Central memory CD8-positive, alpha-beta T cell (primary cell): ENCODE data around the gene HOXB2.

Experiments
- ATAC-seq: fragments of 150-1000 bp; cut with Tn5 transposase; replicated peaks from 2 replicates; pipeline ENCODE4 v1.10.0; 2022; ENCODE audit warnings: mild to moderate bottlenecking, moderate FRiP score, moderate number of reproducible peaks; ENCODE audit not compliant: poor library complexity, severe bottlenecking; ENCODE audit errors: extremely low read depth
- DNase-seq, 2 donors: peaks; one replicate each; pipeline ENCODE4 v3.0.0; 2021; ENCODE audit warnings: low spot score in 2 of 2
- H3K27ac Mint-ChIP-seq: one replicate; pipeline ENCODE4 v1.8.0; 2022; ENCODE audit warnings: low read depth, mild to moderate bottlenecking, moderate library complexity, mixed read lengths
- H3K27me3 Mint-ChIP-seq: one replicate; pipeline ENCODE4 v1.8.0; 2022; ENCODE audit warnings: mixed read lengths
- H3K36me3 Mint-ChIP-seq: one replicate; pipeline ENCODE4 v1.8.0; 2022; ENCODE audit warnings: mild to moderate bottlenecking, moderate library complexity, mixed read lengths; ENCODE audit not compliant: insufficient read depth
- H3K4me1 Mint-ChIP-seq: one replicate; pipeline ENCODE4 v1.8.0; 2022; ENCODE audit warnings: mixed read lengths
- H3K4me3 Mint-ChIP-seq: one replicate; pipeline ENCODE4 v1.8.0; 2022; ENCODE audit warnings: mild to moderate bottlenecking, moderate library complexity, mixed read lengths
- H3K9me3 Mint-ChIP-seq: one replicate; pipeline ENCODE4 v1.8.0; 2022; ENCODE audit warnings: mixed read lengths

HOXB2 gene

GRCh38 chr17:48587276-48588073 is 42.6 kb upstream of the HOXB2 start:
- ATAC-seq = no peak
- H3K4me1 Mint-ChIP-seq = peaks cover 21% of the 10 kb centered on the region

GRCh38 chr17:48586355-48587258 is 41.7 kb upstream of the HOXB2 start:
- DNase-seq = no peak
- Mint-ChIP-seq H3K36me3 (peaks cover 7% of the 10 kb centered on the region), H3K27ac (no peak overlapping the region), H3K9me3 (no peaks in the 10 kb centered on the region), H3K4me1 (peaks cover 20% of the 10 kb centered on the region), H3K27me3 (peaks cover 91% of the 10 kb centered on the region), H3K4me3 (peak overlapping the region; percentile 93)
- no peak for ATAC-seq

More at GRCh38 chr17:48587276-48588073, 42.6 kb upstream of the HOXB2 start:
- Mint-ChIP-seq H3K27me3 (peaks cover 91% of the 10 kb centered on the region), H3K36me3 (peaks cover 8% of the 10 kb centered on the region), H3K27ac (no peak overlapping the region), H3K9me3 (no peaks in the 10 kb centered on the region), H3K4me3 (peak overlapping the region; percentile 9)
- DNase-seq = no peak

GRCh38 chr17:48584223-48584741 is 39.4 kb upstream of the HOXB2 start:
- DNase-seq = no peak
- Mint-ChIP-seq H3K9me3 (no peaks in the 10 kb centered on the region), H3K4me3 (peak overlapping the region; percentile 93), H3K36me3 (peaks cover 7% of the 10 kb centered on the region), H3K27me3 (peaks cover 96% of the 10 kb centered on the region), H3K4me1 (peaks cover 21% of the 10 kb centered on the region), H3K27ac (peak overlapping the region; percentile 94)
- no peak for ATAC-seq

DNA sequence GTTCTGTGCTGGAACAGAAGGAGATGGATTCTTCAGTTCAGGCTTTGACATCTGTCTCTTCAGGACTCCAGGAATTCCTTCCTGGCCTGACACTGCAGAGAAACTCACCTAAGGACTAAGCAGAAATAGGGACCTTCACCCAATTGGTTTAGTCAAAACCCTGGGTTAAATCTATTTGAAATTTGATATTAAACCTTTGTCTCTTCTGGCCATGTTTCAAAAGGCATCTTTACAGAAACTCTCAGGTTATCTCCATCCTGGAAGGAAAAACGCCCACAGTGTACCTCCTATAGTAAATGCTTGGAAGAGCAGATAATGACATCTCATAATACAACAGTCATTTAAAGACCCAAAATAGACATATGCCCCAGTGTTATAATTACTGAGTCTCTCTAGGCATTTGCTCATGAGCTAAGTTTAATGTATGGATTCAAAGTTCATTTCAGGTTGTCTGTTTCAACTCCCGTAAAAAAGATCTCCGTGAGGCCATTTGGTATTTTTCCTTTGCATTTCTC is 38.9 kb upstream of the HOXB2 start:
- Mint-ChIP-seq H3K9me3 (no peaks in the 10 kb centered on the region), H3K36me3 (peaks cover 9% of the 10 kb centered on the region), H3K4me3 (peak overlapping the region; percentile 93), H3K27ac (no peak overlapping the region), H3K27me3 (peaks cover 100% of the 10 kb centered on the region), H3K4me1 (peaks cover 26% of the 10 kb centered on the region)
- no peak for DNase-seq
- no peak for ATAC-seq

DNA sequence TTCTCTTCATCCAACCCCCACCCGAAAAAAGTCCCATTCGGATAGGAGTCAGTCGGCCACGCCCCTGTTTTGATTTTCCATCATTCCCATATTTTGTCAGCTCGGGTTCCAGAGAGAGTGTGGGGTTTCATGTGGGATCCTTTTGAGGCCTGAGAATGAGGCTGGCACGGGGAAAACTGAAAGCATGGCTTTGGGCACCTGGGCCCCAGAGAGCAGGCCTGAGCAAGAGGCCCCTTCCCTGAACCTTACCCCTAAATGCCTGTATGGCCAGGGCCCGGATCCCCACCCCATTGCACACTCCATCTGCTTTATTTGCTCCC is 37.8 kb upstream of the HOXB2 start:
- Mint-ChIP-seq H3K27me3 (peaks cover 91% of the 10 kb centered on the region), H3K4me3 (peak overlapping the region; percentile 34), H3K4me1 (peaks cover 29% of the 10 kb centered on the region), H3K36me3 (peaks cover 14% of the 10 kb centered on the region), H3K9me3 (no peaks in the 10 kb centered on the region), H3K27ac (no peak overlapping the region)
- DNase-seq = no peak
- ATAC-seq = no peak

DNA sequence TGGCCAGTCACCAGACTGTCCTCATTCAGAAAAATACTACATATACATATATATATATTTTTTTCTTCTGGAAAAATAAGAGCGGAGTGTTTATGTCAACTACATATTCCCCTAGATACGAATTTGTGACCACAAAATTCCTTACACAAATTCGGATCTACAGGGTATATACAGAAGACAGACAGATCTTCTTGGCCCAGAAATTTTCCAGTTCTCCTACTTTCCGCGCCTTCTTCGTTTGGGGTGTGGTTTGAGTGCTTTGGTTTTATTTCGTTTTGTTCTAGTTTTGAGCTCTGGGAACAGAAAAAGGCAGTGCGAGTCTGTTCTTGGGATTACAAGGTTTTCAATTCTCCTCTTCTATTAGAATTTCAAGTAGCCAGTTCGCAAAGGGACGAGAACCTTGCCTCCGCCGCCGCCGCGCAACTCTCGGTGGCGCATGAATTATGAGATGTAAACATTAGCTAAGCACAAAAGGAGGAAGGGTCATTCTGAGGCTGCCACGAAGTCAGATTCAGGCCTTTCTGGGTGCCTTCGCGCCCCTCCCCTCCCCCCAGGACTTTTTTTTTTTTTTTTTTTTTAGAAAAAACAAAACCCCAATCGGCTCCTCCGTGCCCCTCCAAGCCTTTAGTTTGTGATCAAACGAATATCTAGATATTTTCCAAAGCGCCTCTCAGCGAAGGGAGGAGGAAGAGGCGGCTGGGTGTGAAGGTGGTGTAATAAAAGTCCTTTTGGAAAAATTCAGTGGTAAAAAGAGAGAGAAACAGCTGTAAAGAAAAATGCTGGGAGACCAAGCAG is 35.0 kb upstream of the HOXB2 start:
- Mint-ChIP-seq H3K27me3 (peaks cover 63% of the 10 kb centered on the region), H3K4me3 (peak overlapping the region; percentile 37), H3K9me3 (no peaks in the 10 kb centered on the region), H3K36me3 (peaks cover 12% of the 10 kb centered on the region), H3K27ac (no peak overlapping the region), H3K4me1 (peaks cover 12% of the 10 kb centered on the region)
- ATAC-seq = no peak
- no peak for DNase-seq

DNA sequence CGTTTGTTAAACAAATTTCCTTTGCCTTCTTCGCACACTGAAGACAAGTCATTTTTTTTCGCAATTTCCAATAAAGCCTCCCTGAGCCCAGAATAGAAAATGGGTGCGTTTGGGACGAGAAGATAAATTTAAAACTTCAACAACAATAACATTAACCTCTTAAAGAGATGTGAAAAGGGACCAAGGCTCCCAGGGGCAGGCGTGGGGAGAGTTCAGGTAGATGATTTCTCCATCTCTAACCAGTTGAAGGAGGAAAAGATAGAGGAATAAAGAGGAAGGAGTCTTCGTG is 34.5 kb upstream of the HOXB2 start:
- ATAC-seq = no peak
- H3K36me3 Mint-ChIP-seq = peaks cover 10% of the 10 kb centered on the region
- H3K4me1 Mint-ChIP-seq = peaks cover 9% of the 10 kb centered on the region
- no peak for DNase-seq
- peak overlapping the region; percentile 90 for H3K4me3 Mint-ChIP-seq
- peaks cover 58% of the 10 kb centered on the region for H3K27me3 Mint-ChIP-seq
- no peak overlapping the region for H3K27ac Mint-ChIP-seq
- no peaks in the 10 kb centered on the region for H3K9me3 Mint-ChIP-seq

DNA sequence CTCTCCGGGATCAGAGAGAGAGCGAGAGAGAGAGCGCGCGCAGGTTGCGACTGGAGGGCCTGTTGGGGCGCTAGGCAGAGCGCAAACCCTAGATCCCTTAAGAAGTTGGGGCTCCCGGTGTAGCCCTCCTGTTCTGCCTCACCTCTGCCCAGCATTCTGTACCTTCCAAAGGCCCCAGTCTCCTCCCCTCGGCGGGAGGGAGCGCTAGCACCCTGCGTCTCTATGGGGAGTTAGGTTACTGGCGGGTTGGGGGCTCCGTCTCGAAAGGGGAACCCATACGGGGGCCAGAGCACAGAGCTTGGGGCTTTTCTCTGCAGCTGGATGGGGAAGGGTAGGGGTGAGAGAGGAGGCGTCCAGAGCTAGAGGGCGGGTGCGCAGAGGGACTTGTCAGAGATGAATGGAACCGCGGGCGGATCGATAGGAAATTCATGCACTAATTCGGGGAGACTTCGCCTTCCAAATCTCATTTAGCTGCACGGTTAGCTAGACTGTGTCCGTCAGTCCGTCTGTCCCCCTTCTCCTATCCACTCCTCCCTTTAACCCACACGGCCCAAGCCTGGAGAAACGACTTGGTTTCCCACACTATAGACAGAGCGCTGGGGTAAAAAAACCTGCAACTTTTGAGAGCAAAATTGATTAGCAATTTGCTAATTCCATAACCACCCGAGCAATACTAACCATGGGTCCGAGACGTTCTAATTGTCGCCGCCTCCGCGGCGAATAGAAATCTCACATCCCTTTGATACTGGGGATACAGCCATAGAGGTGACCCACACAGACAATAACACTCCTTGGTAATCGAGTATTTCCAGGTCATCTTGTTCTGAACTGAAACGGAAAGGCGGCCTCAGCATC is 33.9 kb upstream of the HOXB2 start:
- H3K9me3 Mint-ChIP-seq = no peaks in the 10 kb centered on the region
- H3K4me3 Mint-ChIP-seq = peak overlapping the region; percentile 90
- DNase-seq (no peak), ATAC-seq (peak; percentile 56)
- H3K4me1 Mint-ChIP-seq = peaks cover 9% of the 10 kb centered on the region
- H3K27me3 Mint-ChIP-seq = peaks cover 52% of the 10 kb centered on the region
- peaks cover 10% of the 10 kb centered on the region for H3K36me3 Mint-ChIP-seq
- peak overlapping the region; percentile 94 for H3K27ac Mint-ChIP-seq

GRCh38 chr17:48577946-48578615 is 33.2 kb upstream of the HOXB2 start, which contains the start of gene HOXB4:
TSS of gene HOXB4 (minus strand) at chr17:48578350. CDS start at chr17:48578319, 31 bp downstream.
- DNase-seq (peak in 1 of 2 donors; percentile 50), ATAC-seq (peak; percentile 84)
- H3K9me3 Mint-ChIP-seq = no peaks in the 10 kb centered on the region
- peak within 1 kb of the TSS; percentile 94 for H3K27ac Mint-ChIP-seq
- peaks cover 10% of the 10 kb centered on the region for H3K36me3 Mint-ChIP-seq
- H3K4me1 Mint-ChIP-seq = peaks cover 15% of the 10 kb centered on the region
- peak within 1 kb of the TSS; percentile 90 for H3K4me3 Mint-ChIP-seq
- peaks cover 44% of the 10 kb centered on the region for H3K27me3 Mint-ChIP-seq

- DNase-seq = no peak
- Mint-ChIP-seq H3K36me3 (peaks cover 10% of the 10 kb centered on the region), H3K27ac (no peak overlapping the region), H3K9me3 (no peaks in the 10 kb centered on the region), H3K4me3 (peak overlapping the region; percentile 90), H3K27me3 (peaks cover 38% of the 10 kb centered on the region), H3K4me1 (peaks cover 15% of the 10 kb centered on the region)
- ATAC-seq = peak; percentile 30
These were observed 32.5 kb upstream of the HOXB2 start for GRCh38 chr17:48577330-48577945.
